Hepatocyte (in vitro differentiated cells): ENCODE results near the gene DDN.

ENCODE experiments used
- EZH2 ChIP-seq: fragments of 200-600 bp; sonication (generic); IDR thresholded peaks from 2 replicates; pipeline ENCODE4 v1.6.1; 2016; ENCODE audit warnings: antibody characterized with exemption, mild to moderate bottlenecking, borderline replicate concordance
- EZH2phosphoT487 ChIP-seq: fragments of 200-600 bp; sonication (generic); IDR thresholded peaks from one replicate; pipeline ENCODE4 v1.6.1; 2018; ENCODE audit warnings: antibody characterized with exemption, mild to moderate bottlenecking, low read depth, moderate library complexity; ENCODE audit not compliant: unreplicated experiment, severe bottlenecking
- TF ChIP-seq, protein P1 (sequence below): fragments of 200-600 bp; sonication (generic); IDR thresholded peaks from 2 replicates; pipeline ENCODE4 v1.5.1; 2016; ENCODE audit warnings: antibody characterized with exemption, mild to moderate bottlenecking; ENCODE audit not compliant: poor library complexity

DNA sequence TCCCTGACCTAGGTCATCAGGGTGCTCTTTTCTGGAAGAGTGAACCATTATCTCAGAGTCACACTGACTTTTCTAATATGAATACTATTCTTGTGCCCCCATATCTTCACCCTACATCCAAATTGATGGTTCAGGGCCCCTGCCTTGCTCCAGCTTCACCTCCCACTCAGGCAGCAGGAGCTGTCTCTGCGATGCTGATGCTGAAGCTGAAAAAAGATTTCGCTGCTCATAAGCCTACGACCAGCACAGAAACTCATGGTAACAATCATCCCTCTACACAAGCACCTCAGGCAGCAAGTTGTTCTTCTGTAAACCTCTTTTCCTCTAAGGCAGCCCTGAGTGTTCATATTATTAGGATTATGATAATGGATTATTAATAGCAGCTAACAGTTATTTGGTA lies 45.1 kb downstream of the DDN start:
- TF ChIP-seq, protein P1, sequence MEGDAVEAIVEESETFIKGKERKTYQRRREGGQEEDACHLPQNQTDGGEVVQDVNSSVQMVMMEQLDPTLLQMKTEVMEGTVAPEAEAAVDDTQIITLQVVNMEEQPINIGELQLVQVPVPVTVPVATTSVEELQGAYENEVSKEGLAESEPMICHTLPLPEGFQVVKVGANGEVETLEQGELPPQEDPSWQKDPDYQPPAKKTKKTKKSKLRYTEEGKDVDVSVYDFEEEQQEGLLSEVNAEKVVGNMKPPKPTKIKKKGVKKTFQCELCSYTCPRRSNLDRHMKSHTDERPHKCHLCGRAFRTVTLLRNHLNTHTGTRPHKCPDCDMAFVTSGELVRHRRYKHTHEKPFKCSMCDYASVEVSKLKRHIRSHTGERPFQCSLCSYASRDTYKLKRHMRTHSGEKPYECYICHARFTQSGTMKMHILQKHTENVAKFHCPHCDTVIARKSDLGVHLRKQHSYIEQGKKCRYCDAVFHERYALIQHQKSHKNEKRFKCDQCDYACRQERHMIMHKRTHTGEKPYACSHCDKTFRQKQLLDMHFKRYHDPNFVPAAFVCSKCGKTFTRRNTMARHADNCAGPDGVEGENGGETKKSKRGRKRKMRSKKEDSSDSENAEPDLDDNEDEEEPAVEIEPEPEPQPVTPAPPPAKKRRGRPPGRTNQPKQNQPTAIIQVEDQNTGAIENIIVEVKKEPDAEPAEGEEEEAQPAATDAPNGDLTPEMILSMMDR = no peak
- TF ChIP-seq EZH2 = no peak
- no peak for TF ChIP-seq EZH2phosphoT487
